HepG2 (cell line): ENCODE results near the gene CHTF18. TPM values are rescaled to one million over a fixed set of nuclear protein-coding genes. Genes with fewer than 3 reads are reported as not detected.

Source experiments
- ATAC-seq: fragments of 200-7000 bp; cut with Tn5 transposase; 3 replicates; pipeline ENCODE4 v1.9.1; 2020; ENCODE audit warnings: mild to moderate bottlenecking, moderate library complexity
- BruUV-seq: library from RNA; stranded (reverse); fragments of 400-500 nt; replicated peaks from 2 replicates; lab custom pipeline; 2021; lab: Mats Ljungman, UMichigan
- CTCF ChIA-PET: fragments of 300-600 bp; formaldehyde crosslinking; extraction: SDS; loops from one replicate; lab custom pipeline; 2021; ENCODE audit warnings: low total read pairs, inconsistent platforms, low intra/inter-chr PET ratio; lab: Yijun Ruan, JAX
- POLR2A ChIA-PET: fragments of 350-600 bp; sonication (Branson Sonifier 250); formaldehyde crosslinking; loops from one replicate; lab custom pipeline; 2020; ENCODE audit warnings: antibody characterized with exemption, inconsistent platforms; lab: Yijun Ruan, JAX
- DNase-seq: peaks from one replicate; pipeline ENCODE4 v3.0.0-alpha.2; 2015; ENCODE audit warnings: low spot score
- FAIRE-seq: peaks from 3 replicates; lab custom pipeline; 2011; peaks lifted over from hg19 to GRCh38; lab: Jason Lieb, UNC
- H2AFZ ChIP-seq: one replicate; pipeline ENCODE4 v1.6.1; 2011; ENCODE audit warnings: low read length, inconsistent platforms
- H3K27ac ChIP-seq: fragments of 300-600 bp; 3 replicates; pipeline ENCODE4 v1.8.0; 2011; ENCODE audit warnings: mixed run types, mild to moderate bottlenecking, mixed read lengths, low read length, inconsistent platforms; ENCODE audit not compliant: insufficient read depth; ENCODE audit errors: extremely low read length
- H3K27me3 ChIP-seq, 2 experiments: fragments of 200-600 bp in 1 of 2; 2 replicates in 1 of 2; 3 replicates in 1 of 2; pipeline versions ENCODE4 v1.6.0 to v1.8.0; 2011; ENCODE audit warnings: low read length in 2 of 2, mild to moderate bottlenecking in 2 of 2, moderate library complexity in 2 of 2, inconsistent platforms in 1 of 2; ENCODE audit not compliant: insufficient read depth in 2 of 2, control insufficient read depth in 1 of 2
- H3K36me3 ChIP-seq, 2 experiments: fragments of 200-600 bp in 1 of 2; replicated peaks in 1 of 2; 2 replicates in 1 of 2; 3 replicates in 1 of 2; pipeline versions ENCODE4 v1.5.1 to v1.8.0; 2011; ENCODE audit warnings: low read length in 2 of 2, inconsistent platforms in 1 of 2; ENCODE audit not compliant: insufficient read depth in 2 of 2, control insufficient read depth in 1 of 2
- H3K4me1 ChIP-seq: 2 replicates; pipeline ENCODE4 v1.5.1; 2012; ENCODE audit warnings: low read length, inconsistent platforms; ENCODE audit not compliant: insufficient read depth
- H3K4me2 ChIP-seq: 2 replicates; pipeline ENCODE4 v1.6.0; 2011; ENCODE audit warnings: low read depth, low read length, inconsistent platforms
- H3K4me3 ChIP-seq, 3 experiments: fragments of 200-600 bp in 1 of 3; sonication (generic), shearing (Covaris generic) in 1 of 3; replicated peaks in 1 of 3; 2 replicates each; pipeline ENCODE4 v1.5.1; 2011 to 2016; ENCODE audit warnings: low read length in 3 of 3, inconsistent platforms in 2 of 3, low read depth in 2 of 3, mild to moderate bottlenecking in 2 of 3, control low read depth in 1 of 3, mixed read lengths in 1 of 3; ENCODE audit not compliant: insufficient read depth in 1 of 3
- H3K79me2 ChIP-seq: one replicate; pipeline ENCODE4 v1.6.1; 2011; ENCODE audit warnings: low read length, inconsistent platforms; ENCODE audit not compliant: insufficient read depth
- H3K9ac ChIP-seq: 2 replicates; pipeline ENCODE4 v1.6.0; 2011; ENCODE audit warnings: mild to moderate bottlenecking, low read depth, low read length, inconsistent platforms; ENCODE audit not compliant: insufficient read depth
- H3K9me3 ChIP-seq: 2 replicates; pipeline ENCODE4 v1.5.1; 2012; ENCODE audit warnings: mild to moderate bottlenecking, low read length
- H4K20me1 ChIP-seq: 2 replicates; pipeline ENCODE4 v1.6.0; 2011; ENCODE audit warnings: inconsistent platforms, mild to moderate bottlenecking, low read length, moderate library complexity; ENCODE audit not compliant: insufficient read depth
- ARID2 ChIP-seq: sonication (generic); formaldehyde crosslinking; IDR thresholded peaks from 2 replicates; pipeline ENCODE4 v1.8.1; 2022; ENCODE audit warnings: mild to moderate bottlenecking, missing genetic modification reagents, borderline replicate concordance
- CEBPG ChIP-seq: IDR thresholded peaks from 2 replicates; pipeline ENCODE4 v1.6.1; 2016
- GATAD2A ChIP-seq: IDR thresholded peaks from 2 replicates; pipeline ENCODE4 v1.6.1; 2016
- HNF4A ChIP-seq: sonication (generic); formaldehyde crosslinking; IDR thresholded peaks from 2 replicates; pipeline ENCODE4 v1.4.0; 2020; ENCODE audit warnings: missing genetic modification reagents
- JUNB ChIP-seq: sonication (generic); formaldehyde crosslinking; IDR thresholded peaks from 2 replicates; pipeline ENCODE4 v1.8.0; 2022; ENCODE audit warnings: missing genetic modification reagents, mild to moderate bottlenecking, borderline replicate concordance
- MED1 ChIP-seq: sonication (generic); formaldehyde crosslinking; IDR thresholded peaks from 2 replicates; pipeline ENCODE4 v1.4.0; 2020; ENCODE audit warnings: missing genetic modification reagents
- NFE2L1 ChIP-seq: sonication (generic); formaldehyde crosslinking; IDR thresholded peaks from 2 replicates; pipeline ENCODE4 v1.4.0; 2020; ENCODE audit warnings: missing genetic modification reagents, mild to moderate bottlenecking, borderline replicate concordance
- STAG1 ChIP-seq: sonication (generic); formaldehyde crosslinking; IDR thresholded peaks from 2 replicates; pipeline ENCODE4 v1.4.0; 2020; ENCODE audit warnings: missing genetic modification reagents
- ZFY ChIP-seq: sonication (generic); formaldehyde crosslinking; IDR thresholded peaks from 2 replicates; pipeline ENCODE4 v1.4.0; 2020; ENCODE audit warnings: missing genetic modification reagents
- ZNF230 ChIP-seq: sonication (generic); formaldehyde crosslinking; IDR thresholded peaks from 2 replicates; pipeline ENCODE4 v1.4.0; 2020; ENCODE audit warnings: mild to moderate bottlenecking, missing genetic modification reagents
- WGBS: methylation state at CpG from one replicate; pipeline ENCODE4 v1.1.6; 2017; ENCODE audit warnings: low lambda C conversion rate; 5-methylcytosine and 5-hydroxymethylcytosine counted together
- in situ Hi-C: cut with HindIII; loops from 2 replicates; pipeline ENCODE4 v1.10.0; 2017; ENCODE audit warnings: low pct_unique_long_range_greater_than_20kb; ENCODE audit not compliant: extremely low pct_ligation_motif_present
- intact Hi-C: fragments of 100-400 bp; cut with micrococcal nuclease; formaldehyde crosslinking; loops from one replicate; pipeline ENCODE4 v1.10.0; 2022; ENCODE audit not compliant: unreplicated experiment
- polyA plus RNA-seq, 8 experiments: library from polyadenylated mRNA; depleted of rRNA in 3 of 8; stranded (reverse) in 7 of 8; unstranded in 1 of 8; fragments of >200 nt; fragmentation: Illumina TruSeq in 4 of 8; extraction: Trizol in 4 of 8; gene quantifications; 2 replicates each; pipeline versions ENCODE4 v1.2.1 to v1.2.3, GENCODE V29; 2011 to 2016; ENCODE audit warnings: low read depth in 4 of 8, missing spikeins in 1 of 8, mixed read lengths in 1 of 8; ENCODE audit not compliant: insufficient read depth in 1 of 8
- total RNA-seq, 5 experiments: library from RNA; depleted of rRNA; stranded (reverse); fragments of >200 nt; fragmentation: Illumina TruSeq; extraction: Trizol; gene quantifications; 2 replicates each; pipeline ENCODE4 v1.2.3, GENCODE V29; 2016; ENCODE audit warnings: low read depth in 1 of 5
- TF ChIP-seq, protein P1 (sequence below), 2 experiments: sonication (generic) in 1 of 2; formaldehyde crosslinking in 1 of 2; IDR thresholded peaks; 2 replicates each; pipeline versions ENCODE4 v1.4.0 to v1.6.1; 2016 to 2020; ENCODE audit warnings: borderline replicate concordance in 1 of 2, low read depth in 1 of 2, mild to moderate bottlenecking in 1 of 2, missing genetic modification reagents in 1 of 2
- TF ChIP-seq, protein P2 (sequence below): sonication (generic); formaldehyde crosslinking; IDR thresholded peaks from 2 replicates; pipeline ENCODE4 v1.8.0; 2022; ENCODE audit warnings: missing genetic modification reagents, mild to moderate bottlenecking, borderline replicate concordance
- TF ChIP-seq, protein P3 (sequence below): sonication (generic); formaldehyde crosslinking; IDR thresholded peaks from 2 replicates; pipeline ENCODE4 v1.5.0; 2020; ENCODE audit warnings: mild to moderate bottlenecking, missing genetic modification reagents
- TF ChIP-seq, protein P4 (sequence below): sonication (generic); formaldehyde crosslinking; IDR thresholded peaks from 2 replicates; pipeline ENCODE4 v1.8.0; 2023; ENCODE audit warnings: mild to moderate bottlenecking, missing genetic modification reagents
- TF ChIP-seq, protein P5 (sequence below): sonication (generic); formaldehyde crosslinking; IDR thresholded peaks from 2 replicates; pipeline ENCODE4 v1.4.0; 2020; ENCODE audit warnings: mild to moderate bottlenecking, missing genetic modification reagents

The CHTF18 gene
- total and polyA plus RNA-seq, 2 of the 13 experiments (the other 11 are each of a cell fraction or from before 2014, with no cell fraction given), result 8.6 to 22.9 TPM

DNA sequence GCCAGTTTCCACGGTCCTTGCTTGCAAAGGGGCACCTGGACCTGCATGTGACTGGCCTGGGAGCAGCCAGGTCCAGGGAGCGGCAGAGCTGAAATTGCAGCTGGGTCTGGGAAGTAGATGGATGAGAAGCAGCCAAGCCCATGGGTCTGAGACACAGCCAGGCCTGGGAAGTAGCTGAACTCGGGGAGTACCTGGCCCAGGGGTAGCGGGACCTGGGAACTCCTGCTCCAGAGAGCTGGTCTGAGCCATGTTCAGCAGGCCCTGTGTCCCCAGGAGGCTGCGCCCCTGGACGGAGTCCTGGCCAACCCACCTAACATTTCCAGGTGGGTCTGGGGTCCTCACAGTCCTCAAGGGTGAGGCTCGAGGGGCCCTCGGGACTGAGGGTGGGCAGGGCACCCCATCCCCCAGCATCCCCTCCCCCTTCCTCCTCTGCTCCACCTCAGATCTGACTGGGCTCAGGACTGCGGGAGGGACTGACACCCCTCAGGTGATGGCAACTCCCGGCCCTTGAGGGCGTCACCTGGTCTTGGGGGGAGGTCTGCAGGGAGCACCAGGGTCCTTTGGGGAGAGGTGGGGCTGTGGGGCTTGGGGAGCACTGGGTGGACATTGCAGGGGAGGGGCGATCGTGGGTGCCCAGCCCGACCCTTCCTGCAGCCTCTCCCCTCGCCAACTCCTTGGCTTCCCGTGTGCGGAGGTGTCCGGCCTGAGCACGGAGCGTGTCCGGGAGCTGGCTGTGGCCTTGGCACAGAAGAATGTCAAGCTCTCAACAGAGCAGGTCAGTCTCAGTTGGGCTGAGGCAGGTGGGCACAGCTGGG, 24.8 kb upstream of the CHTF18 start:
- FAIRE-seq, result no peak
- DNase-seq, result no peak
- Histone ChIP-seq H3K9ac (no peak overlapping the region), H3K4me2 (no peak overlapping the region), H3K36me3 (no peaks in the 10 kb centered on the region), H3K27me3 (peaks cover 3 to 8% of the 10 kb centered on the region in 2 experiments; a peak in 4 of 5 replicates), H3K4me3 (no peak overlapping the region), H2AFZ (no peak overlapping the region), H4K20me1 (no peaks in the 10 kb centered on the region), H3K79me2 (no peaks in the 10 kb centered on the region), H3K27ac (no peak overlapping the region), H3K9me3 (no peaks in the 10 kb centered on the region), H3K4me1 (peaks cover 32% of the 10 kb centered on the region)
- in situ Hi-C loops (no loop called here), intact Hi-C loops (no loop called here)
- 60% methylated on average over 14 of the region's 21 CpGs for WGBS
- no TSS peak for BruUV-seq
- ATAC-seq, result no peak
- CTCF ChIA-PET, result no interaction called here
- POLR2A ChIA-PET, result no interaction called here
- TF ChIP-seq, protein P1, sequence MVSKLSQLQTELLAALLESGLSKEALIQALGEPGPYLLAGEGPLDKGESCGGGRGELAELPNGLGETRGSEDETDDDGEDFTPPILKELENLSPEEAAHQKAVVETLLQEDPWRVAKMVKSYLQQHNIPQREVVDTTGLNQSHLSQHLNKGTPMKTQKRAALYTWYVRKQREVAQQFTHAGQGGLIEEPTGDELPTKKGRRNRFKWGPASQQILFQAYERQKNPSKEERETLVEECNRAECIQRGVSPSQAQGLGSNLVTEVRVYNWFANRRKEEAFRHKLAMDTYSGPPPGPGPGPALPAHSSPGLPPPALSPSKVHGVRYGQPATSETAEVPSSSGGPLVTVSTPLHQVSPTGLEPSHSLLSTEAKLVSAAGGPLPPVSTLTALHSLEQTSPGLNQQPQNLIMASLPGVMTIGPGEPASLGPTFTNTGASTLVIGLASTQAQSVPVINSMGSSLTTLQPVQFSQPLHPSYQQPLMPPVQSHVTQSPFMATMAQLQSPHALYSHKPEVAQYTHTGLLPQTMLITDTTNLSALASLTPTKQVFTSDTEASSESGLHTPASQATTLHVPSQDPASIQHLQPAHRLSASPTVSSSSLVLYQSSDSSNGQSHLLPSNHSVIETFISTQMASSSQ (IDR thresholded peaks at IDR 0.05; ENCODE audit: low read depth), result no peak
- TF ChIP-seq, protein P1 (CRISPR knock-in tag; IDR thresholded peaks at IDR 0.05; ENCODE audit: borderline replicate concordance), result no peak
- TF ChIP-seq, protein P2, sequence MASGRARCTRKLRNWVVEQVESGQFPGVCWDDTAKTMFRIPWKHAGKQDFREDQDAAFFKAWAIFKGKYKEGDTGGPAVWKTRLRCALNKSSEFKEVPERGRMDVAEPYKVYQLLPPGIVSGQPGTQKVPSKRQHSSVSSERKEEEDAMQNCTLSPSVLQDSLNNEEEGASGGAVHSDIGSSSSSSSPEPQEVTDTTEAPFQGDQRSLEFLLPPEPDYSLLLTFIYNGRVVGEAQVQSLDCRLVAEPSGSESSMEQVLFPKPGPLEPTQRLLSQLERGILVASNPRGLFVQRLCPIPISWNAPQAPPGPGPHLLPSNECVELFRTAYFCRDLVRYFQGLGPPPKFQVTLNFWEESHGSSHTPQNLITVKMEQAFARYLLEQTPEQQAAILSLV (CRISPR knock-in tag), result no peak
- TF ChIP-seq MED1 (CRISPR knock-in tag) (no peak), ZNF230 (CRISPR knock-in tag) (no peak), STAG1 (no peak), JUNB (CRISPR knock-in tag) (no peak), NFE2L1 (CRISPR knock-in tag) (no peak), HNF4A (CRISPR knock-in tag) (no peak), ARID2 (CRISPR knock-in tag) (no peak), GATAD2A (CRISPR knock-in tag) (no peak), ZFY (no peak), CEBPG (no peak)
- TF ChIP-seq, protein P3, sequence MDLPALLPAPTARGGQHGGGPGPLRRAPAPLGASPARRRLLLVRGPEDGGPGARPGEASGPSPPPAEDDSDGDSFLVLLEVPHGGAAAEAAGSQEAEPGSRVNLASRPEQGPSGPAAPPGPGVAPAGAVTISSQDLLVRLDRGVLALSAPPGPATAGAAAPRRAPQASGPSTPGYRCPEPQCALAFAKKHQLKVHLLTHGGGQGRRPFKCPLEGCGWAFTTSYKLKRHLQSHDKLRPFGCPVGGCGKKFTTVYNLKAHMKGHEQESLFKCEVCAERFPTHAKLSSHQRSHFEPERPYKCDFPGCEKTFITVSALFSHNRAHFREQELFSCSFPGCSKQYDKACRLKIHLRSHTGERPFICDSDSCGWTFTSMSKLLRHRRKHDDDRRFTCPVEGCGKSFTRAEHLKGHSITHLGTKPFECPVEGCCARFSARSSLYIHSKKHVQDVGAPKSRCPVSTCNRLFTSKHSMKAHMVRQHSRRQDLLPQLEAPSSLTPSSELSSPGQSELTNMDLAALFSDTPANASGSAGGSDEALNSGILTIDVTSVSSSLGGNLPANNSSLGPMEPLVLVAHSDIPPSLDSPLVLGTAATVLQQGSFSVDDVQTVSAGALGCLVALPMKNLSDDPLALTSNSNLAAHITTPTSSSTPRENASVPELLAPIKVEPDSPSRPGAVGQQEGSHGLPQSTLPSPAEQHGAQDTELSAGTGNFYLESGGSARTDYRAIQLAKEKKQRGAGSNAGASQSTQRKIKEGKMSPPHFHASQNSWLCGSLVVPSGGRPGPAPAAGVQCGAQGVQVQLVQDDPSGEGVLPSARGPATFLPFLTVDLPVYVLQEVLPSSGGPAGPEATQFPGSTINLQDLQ (CRISPR knock-in tag), result no peak
- TF ChIP-seq, protein P4, sequence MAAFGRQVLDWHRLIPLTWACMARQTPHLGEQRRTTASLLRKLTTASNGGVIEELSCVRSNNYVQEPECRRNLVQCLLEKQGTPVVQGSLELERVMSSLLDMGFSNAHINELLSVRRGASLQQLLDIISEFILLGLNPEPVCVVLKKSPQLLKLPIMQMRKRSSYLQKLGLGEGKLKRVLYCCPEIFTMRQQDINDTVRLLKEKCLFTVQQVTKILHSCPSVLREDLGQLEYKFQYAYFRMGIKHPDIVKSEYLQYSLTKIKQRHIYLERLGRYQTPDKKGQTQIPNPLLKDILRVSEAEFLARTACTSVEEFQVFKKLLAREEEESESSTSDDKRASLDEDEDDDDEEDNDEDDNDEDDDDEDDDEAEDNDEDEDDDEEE (CRISPR knock-in tag), result no peak
- TF ChIP-seq, protein P5, sequence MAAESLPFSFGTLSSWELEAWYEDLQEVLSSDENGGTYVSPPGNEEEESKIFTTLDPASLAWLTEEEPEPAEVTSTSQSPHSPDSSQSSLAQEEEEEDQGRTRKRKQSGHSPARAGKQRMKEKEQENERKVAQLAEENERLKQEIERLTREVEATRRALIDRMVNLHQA (CRISPR knock-in tag), result no peak
